Spleen (tissue), 7 donors: ENCODE measurements around the gene ORMDL3.

Experiments
- POLR2A ChIP-seq, 3 donors: fragments of 450-650 bp; IDR thresholded peaks; one replicate each; pipeline ENCODE4 v1.5.1; 2017; ENCODE audit warnings: antibody characterized with exemption in 3 of 3, mild to moderate bottlenecking in 1 of 3
- TF ChIP-seq, protein P1 (sequence below), 11 experiments: fragments of 200-600 bp in 7 of 11; fragments of 450-650 bp in 4 of 11; sonication (generic) in 4 of 11; IDR thresholded peaks in 8 of 11; conservative IDR thresholded peaks in 3 of 11; 1 replicate in 7 of 11; 2 replicates in 4 of 11; pipeline versions ENCODE4 v1.4.0 to v1.8.0; 2016 to 2021; ENCODE audit warnings: antibody characterized with exemption in 11 of 11, inconsistent platforms in 4 of 11, mild to moderate bottlenecking in 1 of 11
- donor health status: DM: no; HTN: no; CAD: no; lungs with moderate emphysema.
- donor health status: DM: no; HTN: no; CAD: no.
- donor health status: DM: no; HTN: no; CAD: no.

DNA sequence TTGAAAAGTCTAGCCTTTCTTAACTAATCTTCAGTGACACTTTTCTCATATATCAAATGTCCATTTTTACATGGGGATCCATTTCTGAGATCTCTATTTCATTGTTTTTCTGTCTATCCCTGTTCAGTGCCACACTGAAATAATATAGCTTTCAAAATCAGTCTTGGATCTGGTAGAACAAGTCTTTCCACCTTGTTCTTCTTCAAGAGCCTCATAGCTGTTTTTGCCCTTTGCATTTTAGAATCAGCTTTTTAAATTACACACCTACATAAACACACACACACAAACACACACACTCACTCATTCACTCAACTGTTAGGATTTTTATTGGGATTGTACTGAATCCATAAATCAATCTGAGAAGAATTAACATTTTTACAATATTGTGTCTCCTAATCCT, 28.2 kb downstream of the ORMDL3 start:
- no peak for TF ChIP-seq POLR2A (IDR thresholded peaks at IDR 0.05)
- TF ChIP-seq, protein P1, sequence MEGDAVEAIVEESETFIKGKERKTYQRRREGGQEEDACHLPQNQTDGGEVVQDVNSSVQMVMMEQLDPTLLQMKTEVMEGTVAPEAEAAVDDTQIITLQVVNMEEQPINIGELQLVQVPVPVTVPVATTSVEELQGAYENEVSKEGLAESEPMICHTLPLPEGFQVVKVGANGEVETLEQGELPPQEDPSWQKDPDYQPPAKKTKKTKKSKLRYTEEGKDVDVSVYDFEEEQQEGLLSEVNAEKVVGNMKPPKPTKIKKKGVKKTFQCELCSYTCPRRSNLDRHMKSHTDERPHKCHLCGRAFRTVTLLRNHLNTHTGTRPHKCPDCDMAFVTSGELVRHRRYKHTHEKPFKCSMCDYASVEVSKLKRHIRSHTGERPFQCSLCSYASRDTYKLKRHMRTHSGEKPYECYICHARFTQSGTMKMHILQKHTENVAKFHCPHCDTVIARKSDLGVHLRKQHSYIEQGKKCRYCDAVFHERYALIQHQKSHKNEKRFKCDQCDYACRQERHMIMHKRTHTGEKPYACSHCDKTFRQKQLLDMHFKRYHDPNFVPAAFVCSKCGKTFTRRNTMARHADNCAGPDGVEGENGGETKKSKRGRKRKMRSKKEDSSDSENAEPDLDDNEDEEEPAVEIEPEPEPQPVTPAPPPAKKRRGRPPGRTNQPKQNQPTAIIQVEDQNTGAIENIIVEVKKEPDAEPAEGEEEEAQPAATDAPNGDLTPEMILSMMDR (IDR thresholded peaks at IDR 0.05 in 8 of 11, conservative IDR thresholded peaks at IDR 0.05 in 3 of 11): no peak
